Osteoblast (primary cell): Measurements from ENCODE around the gene TGM2. TPM values are rescaled to one million over a fixed set of nuclear protein-coding genes. Genes with fewer than 3 reads are reported as not detected.

Source experiments
- DNase-seq: peaks from one replicate; pipeline ENCODE4 v3.0.0; 2011; ENCODE audit warnings: low spot score, mixed read lengths; ENCODE audit not compliant: insufficient read length; ENCODE audit errors: missing footprints
- H2AFZ ChIP-seq: 2 replicates; pipeline ENCODE4 v1.6.0; 2011; ENCODE audit warnings: mild to moderate bottlenecking, low read length
- H3K27ac ChIP-seq: 2 replicates; pipeline ENCODE4 v1.5.1; 2011; ENCODE audit warnings: mild to moderate bottlenecking, low read depth, low read length, moderate library complexity
- H3K27me3 ChIP-seq: 2 replicates; pipeline ENCODE4 v1.6.0; 2012; ENCODE audit warnings: mild to moderate bottlenecking, control low read depth, inconsistent platforms, low read length, moderate library complexity; ENCODE audit not compliant: insufficient read depth
- H3K36me3 ChIP-seq: 2 replicates; pipeline ENCODE4 v1.5.1; 2011; ENCODE audit warnings: mild to moderate bottlenecking, low read length, control low read depth, moderate library complexity; ENCODE audit not compliant: insufficient read depth
- H3K4me1 ChIP-seq: 2 replicates; pipeline ENCODE4 v1.5.1; 2011; ENCODE audit warnings: mild to moderate bottlenecking, low read length, control low read depth, moderate library complexity; ENCODE audit not compliant: insufficient read depth
- H3K4me2 ChIP-seq: 2 replicates; pipeline ENCODE4 v1.6.0; 2011; ENCODE audit warnings: mild to moderate bottlenecking, low read length; ENCODE audit not compliant: insufficient read depth
- H3K4me3 ChIP-seq: fragments of 200-600 bp; sonication (generic); 3 replicates; pipeline ENCODE4 v1.5.1; 2012; ENCODE audit warnings: mild to moderate bottlenecking, low read length, inconsistent platforms; ENCODE audit not compliant: insufficient read depth
- H3K79me2 ChIP-seq: 2 replicates; pipeline ENCODE4 v1.6.0; 2012; ENCODE audit warnings: mild to moderate bottlenecking, low read length, control low read depth, inconsistent platforms; ENCODE audit not compliant: insufficient read depth
- H3K9me3 ChIP-seq: 2 replicates; pipeline ENCODE4 v1.5.1; 2011; ENCODE audit warnings: low read depth, low read length, control low read depth
- H4K20me1 ChIP-seq: 2 replicates; pipeline ENCODE4 v1.6.0; 2012; ENCODE audit warnings: mild to moderate bottlenecking, low read length, control low read depth; ENCODE audit not compliant: insufficient read depth
- total RNA-seq: library from RNA; depleted of rRNA; stranded (reverse); fragments of >200 nt; gene quantifications from 2 replicates; pipeline ENCODE4 v1.2.3, GENCODE V29; 2012
- TF ChIP-seq, protein P1 (sequence below): IDR thresholded peaks from 2 replicates; pipeline ENCODE4 v1.5.1; 2011; ENCODE audit warnings: mild to moderate bottlenecking, low read depth, low read length, moderate library complexity; ENCODE audit errors: extremely low read depth

TGM2 gene
- total RNA-seq, 1 donor: 78.2 TPM

DNA sequence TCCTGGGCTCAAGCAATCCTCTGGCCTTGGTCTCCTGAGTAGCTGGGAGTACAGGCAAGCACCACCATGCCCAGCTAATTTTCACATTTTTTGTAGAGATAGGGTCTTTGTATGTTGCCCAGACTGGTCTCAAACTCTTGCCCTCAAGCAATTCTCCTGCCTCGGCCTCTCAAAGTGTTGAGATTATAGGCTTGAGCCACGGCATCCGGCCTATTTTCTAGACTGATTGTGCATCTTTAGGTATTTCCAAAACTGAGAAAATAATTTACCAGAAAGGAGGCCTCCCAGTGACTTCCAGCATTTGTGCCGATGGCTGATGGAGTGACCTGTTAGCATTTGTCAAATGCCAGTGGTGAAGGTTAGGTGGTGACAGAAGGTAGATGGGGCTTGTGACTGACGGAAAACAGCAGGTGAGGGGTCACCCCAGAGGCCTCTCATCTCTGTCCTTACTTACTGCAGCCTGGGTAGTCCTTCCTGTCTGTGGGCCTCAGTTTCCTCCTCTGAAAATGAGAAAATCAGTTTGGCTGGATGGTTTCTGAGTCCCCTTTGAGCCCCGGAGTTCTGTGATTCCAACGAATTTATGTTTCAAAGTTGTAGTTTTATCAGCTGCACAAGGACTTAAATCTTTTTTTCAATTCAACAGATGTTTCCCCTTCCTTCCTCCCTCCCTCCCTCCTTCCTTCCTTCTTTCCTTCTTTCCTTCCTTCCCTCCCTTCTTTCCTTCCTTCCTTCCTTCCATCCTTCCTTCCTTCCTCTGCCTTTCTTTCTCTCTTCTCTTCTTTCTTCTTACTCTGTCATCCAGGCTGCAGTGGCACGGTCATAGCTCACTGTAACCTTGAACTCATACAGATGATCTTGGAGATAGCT lies 53.5 kb downstream of the TGM2 start:
- Histone ChIP-seq H3K36me3 (no peaks in the 10 kb centered on the region), H3K4me2 (no peak overlapping the region), H2AFZ (no peak overlapping the region), H3K27ac (no peak overlapping the region), H3K9me3 (no peaks in the 10 kb centered on the region), H3K27me3 (no peaks in the 10 kb centered on the region), H3K4me3 (no peak overlapping the region), H4K20me1 (no peaks in the 10 kb centered on the region), H3K79me2 (no peaks in the 10 kb centered on the region), H3K4me1 (peaks cover 37% of the 10 kb centered on the region)
- DNase-seq: no peak
- TF ChIP-seq, protein P1, sequence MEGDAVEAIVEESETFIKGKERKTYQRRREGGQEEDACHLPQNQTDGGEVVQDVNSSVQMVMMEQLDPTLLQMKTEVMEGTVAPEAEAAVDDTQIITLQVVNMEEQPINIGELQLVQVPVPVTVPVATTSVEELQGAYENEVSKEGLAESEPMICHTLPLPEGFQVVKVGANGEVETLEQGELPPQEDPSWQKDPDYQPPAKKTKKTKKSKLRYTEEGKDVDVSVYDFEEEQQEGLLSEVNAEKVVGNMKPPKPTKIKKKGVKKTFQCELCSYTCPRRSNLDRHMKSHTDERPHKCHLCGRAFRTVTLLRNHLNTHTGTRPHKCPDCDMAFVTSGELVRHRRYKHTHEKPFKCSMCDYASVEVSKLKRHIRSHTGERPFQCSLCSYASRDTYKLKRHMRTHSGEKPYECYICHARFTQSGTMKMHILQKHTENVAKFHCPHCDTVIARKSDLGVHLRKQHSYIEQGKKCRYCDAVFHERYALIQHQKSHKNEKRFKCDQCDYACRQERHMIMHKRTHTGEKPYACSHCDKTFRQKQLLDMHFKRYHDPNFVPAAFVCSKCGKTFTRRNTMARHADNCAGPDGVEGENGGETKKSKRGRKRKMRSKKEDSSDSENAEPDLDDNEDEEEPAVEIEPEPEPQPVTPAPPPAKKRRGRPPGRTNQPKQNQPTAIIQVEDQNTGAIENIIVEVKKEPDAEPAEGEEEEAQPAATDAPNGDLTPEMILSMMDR: no peak

DNA sequence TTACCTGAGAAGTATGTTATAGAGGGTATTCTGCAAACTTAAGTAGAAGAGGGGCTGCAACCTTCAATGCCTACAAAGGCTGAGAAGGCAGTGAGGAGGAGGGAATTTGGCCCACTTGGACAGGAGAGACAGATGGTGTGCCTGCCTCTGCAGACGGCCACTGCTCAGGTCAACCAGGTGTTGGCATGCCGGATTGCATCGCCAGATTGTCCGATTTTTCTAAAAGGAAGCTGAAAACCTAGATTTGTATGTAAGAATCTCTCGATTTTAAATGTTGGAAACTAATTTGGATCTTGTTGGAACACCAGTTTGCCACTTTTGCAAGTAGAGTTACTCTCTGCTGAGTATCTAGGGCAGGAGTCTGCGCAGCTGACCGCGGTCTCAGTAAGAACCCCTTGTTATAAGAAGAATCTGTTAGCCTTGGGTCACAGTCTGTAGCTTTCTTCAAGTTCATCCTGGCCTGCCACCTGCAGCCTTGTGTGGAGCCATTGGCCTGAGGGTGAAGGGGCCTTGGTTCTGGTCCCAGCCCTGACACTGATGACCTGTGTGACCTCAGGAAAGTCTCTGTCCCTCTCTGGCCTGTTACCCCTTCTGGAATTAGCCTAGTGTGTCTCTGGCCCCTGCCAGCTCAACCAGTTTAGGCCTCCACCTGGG lies 54.4 kb downstream of the TGM2 start:
- H3K4me3 ChIP-seq: no peak overlapping the region
- TF ChIP-seq, protein P1: no peak
- H4K20me1 ChIP-seq: no peaks in the 10 kb centered on the region
- H3K27me3 ChIP-seq: no peaks in the 10 kb centered on the region
- H3K79me2 ChIP-seq: no peaks in the 10 kb centered on the region
- H2AFZ ChIP-seq: no peak overlapping the region
- H3K27ac ChIP-seq: peak overlapping the region; percentile 89
- H3K36me3 ChIP-seq: no peaks in the 10 kb centered on the region
- DNase-seq: no peak
- no peaks in the 10 kb centered on the region for H3K9me3 ChIP-seq
- peaks cover 37% of the 10 kb centered on the region for H3K4me1 ChIP-seq
- peak overlapping the region; percentile 39 for H3K4me2 ChIP-seq

DNA sequence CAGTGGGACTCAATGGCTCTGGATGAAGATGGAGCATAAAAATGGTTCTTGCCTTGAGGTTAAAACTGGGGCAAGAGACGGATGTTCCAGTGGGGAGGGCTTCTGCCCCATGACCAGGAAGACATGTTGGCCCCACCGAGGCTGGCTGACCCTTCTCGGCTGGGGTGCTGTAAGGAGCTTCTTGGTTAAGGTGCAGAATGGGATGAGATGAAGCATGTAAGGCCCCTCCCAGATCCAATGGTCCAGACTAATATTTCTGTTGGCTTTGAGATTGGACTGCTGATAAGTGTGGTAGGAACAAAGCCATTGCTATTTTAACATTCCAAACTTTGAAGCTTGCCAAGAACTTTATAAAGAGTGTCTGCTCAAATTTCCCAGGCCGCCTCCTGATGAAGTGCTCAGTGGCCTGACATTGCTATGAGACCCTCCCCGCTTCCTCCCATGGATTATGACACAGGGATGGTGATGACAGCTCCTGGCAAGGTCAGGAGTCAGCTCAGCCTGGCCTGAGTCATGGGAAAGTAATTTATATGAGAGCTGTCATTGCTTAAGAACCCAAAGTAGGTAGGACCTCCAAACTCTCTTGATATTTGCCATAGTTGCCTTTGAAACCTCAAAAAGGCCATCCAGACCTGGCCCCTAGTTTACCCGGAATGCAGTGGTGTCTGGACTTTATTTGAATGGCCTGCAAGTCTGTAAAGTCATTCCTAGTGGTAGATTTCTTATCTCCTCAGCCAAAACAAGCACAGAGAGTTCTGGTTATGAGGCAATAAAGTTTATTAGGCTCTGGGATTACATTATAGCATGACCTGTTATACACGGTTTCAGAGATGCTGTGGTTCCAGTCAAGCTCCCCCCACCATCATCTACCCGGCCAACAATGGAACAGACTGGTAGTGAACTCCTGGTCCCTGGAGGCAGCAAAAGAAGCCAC lies 55.2 kb downstream of the TGM2 start:
- Histone ChIP-seq H3K4me2 (peak overlapping the region; percentile 39), H3K79me2 (no peaks in the 10 kb centered on the region), H2AFZ (no peak overlapping the region), H3K27me3 (no peaks in the 10 kb centered on the region), H3K9me3 (no peaks in the 10 kb centered on the region), H3K4me1 (peaks cover 37% of the 10 kb centered on the region), H3K36me3 (no peaks in the 10 kb centered on the region), H3K27ac (peak overlapping the region; percentile 89), H4K20me1 (no peaks in the 10 kb centered on the region), H3K4me3 (no peak overlapping the region)
- DNase-seq: peak; percentile 92
- TF ChIP-seq, protein P1: no peak
